ENCODE results near the gene DNMBP.
"Not testable (repeated sequence)": the region's sequence is repeated elsewhere in the genome, so short reads cannot be mapped to it uniquely, and the experiment has no call there.

Gene DNMBP

DNA sequence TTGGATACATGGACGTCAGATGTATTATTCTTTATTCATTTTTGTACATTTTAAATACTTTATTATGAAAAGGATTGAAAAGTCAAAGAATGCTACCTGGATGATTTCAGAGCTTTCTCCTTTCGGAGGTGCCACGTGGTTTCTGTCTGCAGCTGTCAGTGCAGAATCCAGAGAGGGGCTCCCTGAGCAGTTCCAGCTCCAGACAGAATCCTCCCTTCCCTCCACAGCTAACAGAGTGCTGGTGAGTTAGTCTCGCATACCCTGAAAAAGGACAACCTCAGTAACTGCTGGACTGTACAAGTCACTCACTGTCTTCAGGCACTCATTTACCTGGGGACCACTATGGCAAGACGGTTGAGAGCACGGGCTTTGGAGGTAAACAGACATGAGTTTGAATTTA is 10.9 kb downstream of the DNMBP start:
- no peaks in the 10 kb centered on the region for H3K9me3 ChIP-seq (ENCODE audit: control insufficient read depth, insufficient read depth, low read depth, low read length)
- no peak overlapping the region for H3K27ac ChIP-seq (ENCODE audit: low read depth, low read length)
- H3K27me3 ChIP-seq (ENCODE audit: control insufficient read depth, insufficient read depth, low read length): no peaks in the 10 kb centered on the region
- H3K4me3 ChIP-seq (ENCODE audit: low read depth, low read length): no peak overlapping the region
- H3K36me3 ChIP-seq (ENCODE audit: control insufficient read depth, insufficient read depth, low read length): no peaks in the 10 kb centered on the region
- peaks cover 17% of the 10 kb centered on the region for H3K4me1 ChIP-seq (ENCODE audit: control insufficient read depth, insufficient read depth, low read length)
- no peak overlapping the region for H3K9ac ChIP-seq (ENCODE audit: low read length)

DNA sequence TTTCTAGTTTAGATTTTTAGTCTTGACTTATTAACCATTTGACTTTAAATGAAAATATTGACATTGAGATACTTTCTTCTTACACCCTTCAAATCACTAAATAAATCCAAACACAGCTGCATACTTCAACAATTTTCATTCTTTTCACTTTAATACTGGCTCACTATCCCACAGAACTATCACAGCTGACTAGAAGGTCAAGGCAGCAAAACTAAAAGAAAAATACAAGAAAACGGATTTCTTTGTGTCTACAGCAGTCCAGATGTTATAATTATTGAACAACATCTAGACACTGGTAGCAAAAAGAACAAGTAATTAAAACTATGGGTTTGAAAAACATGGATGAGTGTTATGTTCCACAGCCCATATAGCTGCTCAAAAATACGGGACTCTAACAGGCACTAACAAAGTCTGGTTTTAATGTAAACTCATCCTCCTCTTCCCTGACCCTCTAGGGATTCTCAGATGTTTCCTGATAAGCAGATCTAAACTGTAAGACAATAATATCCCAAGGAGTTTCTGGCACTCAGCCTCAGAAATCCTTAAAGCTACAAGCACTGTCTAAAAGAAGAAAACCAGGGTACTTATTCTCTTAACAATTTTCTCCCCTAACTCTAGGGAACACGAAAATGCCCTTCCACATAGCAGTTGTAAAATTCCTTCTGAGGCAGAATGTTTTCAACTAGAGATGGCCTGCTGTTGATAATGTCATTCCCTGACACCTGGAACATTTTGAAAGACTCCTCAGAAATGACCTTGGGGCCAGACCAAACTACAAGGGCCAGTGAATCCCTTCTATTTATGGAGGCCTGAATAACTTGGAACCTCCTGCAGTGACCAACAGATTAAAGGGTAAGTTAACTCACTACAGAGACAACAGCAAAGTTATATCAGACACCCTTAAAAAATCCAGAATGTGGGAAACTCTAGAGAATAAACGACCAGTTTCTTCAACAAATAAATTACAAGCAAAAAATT is 12.8 kb downstream of the DNMBP start:
- Histone ChIP-seq H3K4me3 (ENCODE audit: low read depth, low read length) (no peak overlapping the region), H3K9me3 (ENCODE audit: control insufficient read depth, insufficient read depth, low read depth, low read length) (no peaks in the 10 kb centered on the region), H3K27me3 (ENCODE audit: control insufficient read depth, insufficient read depth, low read length) (no peaks in the 10 kb centered on the region), H3K4me1 (ENCODE audit: control insufficient read depth, insufficient read depth, low read length) (peaks cover 17% of the 10 kb centered on the region), H3K36me3 (ENCODE audit: control insufficient read depth, insufficient read depth, low read length) (no peaks in the 10 kb centered on the region), H3K27ac (ENCODE audit: low read depth, low read length) (no peak overlapping the region; the same call in 1 of the 2 replicates), H3K9ac (ENCODE audit: low read length) (no peak overlapping the region)

DNA sequence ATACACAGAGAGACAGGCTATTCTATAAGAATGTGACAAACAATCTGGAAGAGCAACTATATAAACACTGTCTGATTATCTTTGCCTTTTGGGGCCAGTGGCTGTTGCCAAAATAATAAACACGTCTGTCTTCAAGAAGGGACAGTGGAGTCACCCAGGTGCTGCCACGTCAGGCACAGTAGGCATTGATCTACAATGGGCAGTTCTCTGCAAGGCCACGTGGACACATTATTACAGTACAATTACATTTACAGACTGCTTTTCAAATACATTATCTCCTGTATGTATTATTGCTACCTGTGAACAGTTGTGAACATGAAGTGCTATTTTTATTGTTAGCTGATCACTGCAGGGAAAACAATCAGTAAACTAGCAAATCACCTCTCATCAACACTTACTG is 14.0 kb downstream of the DNMBP start:
- Histone ChIP-seq H3K4me3 (ENCODE audit: low read depth, low read length) (no peak overlapping the region), H3K36me3 (ENCODE audit: control insufficient read depth, insufficient read depth, low read length) (no peaks in the 10 kb centered on the region), H3K27me3 (ENCODE audit: control insufficient read depth, insufficient read depth, low read length) (no peaks in the 10 kb centered on the region), H3K9me3 (ENCODE audit: control insufficient read depth, insufficient read depth, low read depth, low read length) (no peaks in the 10 kb centered on the region), H3K9ac (ENCODE audit: low read length) (no peak overlapping the region), H3K4me1 (ENCODE audit: control insufficient read depth, insufficient read depth, low read length) (peaks cover 17% of the 10 kb centered on the region), H3K27ac (ENCODE audit: low read depth, low read length) (no peak overlapping the region)

DNA sequence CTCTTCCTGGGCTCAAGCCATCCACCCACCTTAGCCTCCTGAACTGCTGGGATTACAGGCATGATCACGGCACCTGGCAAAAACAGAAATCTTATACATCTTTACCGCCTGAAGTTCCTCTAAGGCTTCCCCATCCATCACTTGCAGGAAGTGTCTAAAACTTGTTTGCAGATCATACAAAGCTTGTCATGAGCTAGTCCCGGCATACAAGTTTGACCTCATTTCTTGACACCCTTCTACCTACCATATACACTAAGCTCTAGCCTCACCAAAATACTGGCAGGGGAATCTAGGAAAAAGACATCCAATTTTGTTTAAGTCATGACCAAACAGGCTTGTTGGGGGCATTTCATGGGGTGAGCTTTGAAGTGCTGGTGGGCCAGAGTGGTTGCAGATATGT is 14.5 kb downstream of the DNMBP start:
- Histone ChIP-seq H3K9ac (ENCODE audit: low read length) (no peak overlapping the region), H3K36me3 (ENCODE audit: control insufficient read depth, insufficient read depth, low read length) (no peaks in the 10 kb centered on the region), H3K27me3 (ENCODE audit: control insufficient read depth, insufficient read depth, low read length) (no peaks in the 10 kb centered on the region), H3K9me3 (ENCODE audit: control insufficient read depth, insufficient read depth, low read depth, low read length) (no peaks in the 10 kb centered on the region), H3K27ac (ENCODE audit: low read depth, low read length) (no peak overlapping the region), H3K4me1 (ENCODE audit: control insufficient read depth, insufficient read depth, low read length) (peaks cover 13% of the 10 kb centered on the region), H3K4me3 (ENCODE audit: low read depth, low read length) (no peak overlapping the region)

DNA sequence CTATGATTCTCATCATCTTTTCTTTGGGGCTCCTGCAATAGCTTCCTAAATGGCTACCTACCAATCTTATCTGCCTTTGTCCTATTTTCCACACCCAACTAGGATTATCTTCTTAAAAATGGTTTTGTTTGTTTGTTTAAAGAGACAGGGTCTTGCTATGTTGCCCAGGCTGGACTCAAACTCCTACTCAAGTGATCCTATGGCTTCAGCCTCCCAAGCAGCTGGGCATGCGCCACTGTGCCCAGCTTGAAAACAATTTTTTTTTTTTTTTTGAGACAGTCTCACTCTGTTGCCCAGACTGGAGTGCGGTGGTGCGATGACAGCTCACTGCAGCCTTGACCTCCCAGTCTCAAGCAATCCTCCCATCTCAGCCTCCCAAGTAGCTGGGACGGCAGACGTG is 14.9 kb downstream of the DNMBP start:
- no peak overlapping the region for H3K9ac ChIP-seq (ENCODE audit: low read length)
- H3K27me3 ChIP-seq (ENCODE audit: control insufficient read depth, insufficient read depth, low read length): no peaks in the 10 kb centered on the region
- H3K4me3 ChIP-seq (ENCODE audit: low read depth, low read length): no peak overlapping the region
- no peak overlapping the region for H3K27ac ChIP-seq (ENCODE audit: low read depth, low read length)
- no peaks in the 10 kb centered on the region for H3K9me3 ChIP-seq (ENCODE audit: control insufficient read depth, insufficient read depth, low read depth, low read length)
- H3K4me1 ChIP-seq (ENCODE audit: control insufficient read depth, insufficient read depth, low read length): peaks cover 10% of the 10 kb centered on the region
- no peaks in the 10 kb centered on the region for H3K36me3 ChIP-seq (ENCODE audit: control insufficient read depth, insufficient read depth, low read length)

DNA sequence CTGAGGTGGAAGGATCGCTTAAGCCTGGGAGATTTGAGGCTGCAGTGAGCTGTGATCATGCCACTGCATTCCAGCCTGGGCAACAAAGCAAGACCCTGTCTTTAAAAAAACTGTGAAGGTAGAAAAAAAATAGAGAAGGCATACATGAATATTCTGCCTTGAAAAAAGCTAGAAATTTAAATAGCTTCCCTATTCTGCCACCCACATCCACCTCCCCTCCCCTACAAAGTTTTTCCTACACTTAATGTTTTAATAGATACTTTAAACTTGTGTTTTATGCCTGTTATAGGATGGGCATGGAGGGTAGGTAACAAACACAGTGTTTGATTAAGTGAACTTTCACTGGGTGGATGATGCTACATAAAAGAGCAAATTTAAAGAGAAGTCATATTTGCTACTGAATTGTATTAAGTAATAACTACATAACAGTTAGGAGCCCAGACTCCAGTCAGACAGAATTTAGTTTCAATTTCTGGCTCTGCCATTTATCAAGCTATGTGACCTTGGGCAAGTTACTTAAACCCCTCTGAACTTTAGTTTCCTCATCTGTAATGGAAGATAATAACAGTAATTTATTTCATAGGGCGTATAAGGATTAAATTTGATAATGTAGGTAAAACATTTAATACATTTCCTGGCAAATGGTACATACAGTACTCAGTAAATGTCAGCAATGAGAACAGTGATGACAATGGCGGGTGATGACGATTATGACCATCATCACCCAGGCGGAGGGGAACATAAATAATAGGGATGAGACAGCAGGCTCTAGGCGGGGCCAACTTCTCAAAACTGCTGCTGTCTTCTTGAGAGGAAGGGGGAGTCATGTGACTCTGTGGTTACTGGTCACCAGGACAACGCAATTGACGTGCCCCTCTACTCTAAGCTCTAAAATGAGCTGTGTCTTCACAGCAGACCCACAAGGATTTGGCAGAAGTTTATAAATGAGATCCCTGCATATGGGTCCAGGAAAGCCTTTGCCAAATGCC is 15.8 kb downstream of the DNMBP start:
- H3K27me3 ChIP-seq (ENCODE audit: control insufficient read depth, insufficient read depth, low read length): no peaks in the 10 kb centered on the region
- H3K36me3 ChIP-seq (ENCODE audit: control insufficient read depth, insufficient read depth, low read length): no peaks in the 10 kb centered on the region
- H3K9me3 ChIP-seq (ENCODE audit: control insufficient read depth, insufficient read depth, low read depth, low read length): no peaks in the 10 kb centered on the region
- H3K27ac ChIP-seq (ENCODE audit: low read depth, low read length): no peak overlapping the region
- no peak overlapping the region for H3K9ac ChIP-seq (ENCODE audit: low read length)
- H3K4me1 ChIP-seq (ENCODE audit: control insufficient read depth, insufficient read depth, low read length): peaks cover 10% of the 10 kb centered on the region
- no peak overlapping the region for H3K4me3 ChIP-seq (ENCODE audit: low read depth, low read length)

DNA sequence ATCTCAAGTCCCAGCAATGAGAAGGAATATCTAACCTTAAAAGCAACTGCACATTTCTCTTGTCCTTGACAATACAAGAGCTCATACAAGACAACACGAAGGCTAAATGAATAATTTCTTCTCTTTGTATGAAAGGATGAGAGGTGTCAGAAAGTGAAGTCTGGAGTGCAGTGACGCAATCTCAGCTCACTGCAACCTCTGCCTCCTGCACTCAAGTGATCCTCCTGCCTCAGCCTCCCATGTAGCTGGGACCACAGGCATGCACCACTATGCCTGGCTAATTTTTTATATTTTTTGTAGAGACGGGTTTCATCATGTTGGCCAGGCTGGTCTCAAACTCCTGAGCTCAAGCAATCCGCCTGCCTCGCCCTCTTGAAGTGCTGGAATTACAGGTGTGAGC is 24.1 kb downstream of the DNMBP start:
- not testable (repeated sequence) for H3K27me3 ChIP-seq (ENCODE audit: control insufficient read depth, insufficient read depth, low read length); H3K4me3 ChIP-seq (ENCODE audit: low read depth, low read length); H3K9me3 ChIP-seq (ENCODE audit: control insufficient read depth, insufficient read depth, low read depth, low read length); H3K36me3 ChIP-seq (ENCODE audit: control insufficient read depth, insufficient read depth, low read length); H3K27ac ChIP-seq (ENCODE audit: low read depth, low read length); H3K9ac ChIP-seq (ENCODE audit: low read length)
- peaks cover 12% of the 10 kb centered on the region for H3K4me1 ChIP-seq (ENCODE audit: control insufficient read depth, insufficient read depth, low read length)

DNA sequence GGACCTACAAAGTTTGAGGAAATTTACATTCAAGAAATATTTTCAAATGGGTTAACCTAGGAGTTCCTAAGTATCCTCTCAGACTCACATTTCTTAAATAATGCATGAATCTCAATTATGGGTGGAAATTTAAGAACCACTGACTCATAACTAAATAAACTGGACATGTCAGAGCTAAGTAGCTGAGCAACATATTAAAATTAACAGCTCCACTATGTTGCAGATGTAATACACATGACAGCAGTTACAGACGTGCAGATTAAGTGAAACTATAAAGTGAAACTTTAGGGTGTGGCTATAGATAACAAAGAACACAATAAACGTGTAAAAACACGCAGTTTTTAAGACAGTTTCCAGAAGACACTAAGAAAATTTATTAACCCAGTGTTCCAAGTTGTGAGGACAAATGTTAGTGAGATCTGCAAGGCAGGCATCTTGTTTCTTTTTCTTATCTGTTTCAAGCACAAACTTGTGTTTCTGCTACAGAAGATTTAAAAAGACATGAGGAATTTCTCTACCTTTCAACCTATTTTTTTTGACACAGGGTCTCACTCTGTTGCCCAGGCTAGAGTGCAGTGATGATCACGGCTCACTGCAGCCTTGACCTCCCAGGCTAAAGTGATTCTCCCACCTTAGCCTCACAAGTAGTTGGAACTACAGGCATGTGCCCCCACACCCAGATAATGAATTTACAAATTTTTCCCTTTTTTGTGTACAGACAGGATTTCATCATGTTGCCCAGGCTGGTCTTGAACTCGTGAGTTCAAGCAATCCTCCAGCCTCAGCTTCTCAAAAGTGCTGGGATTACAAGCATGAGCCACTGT is 25.3 kb downstream of the DNMBP start:
- H3K27ac ChIP-seq (ENCODE audit: low read depth, low read length): no peak overlapping the region
- H3K9me3 ChIP-seq (ENCODE audit: control insufficient read depth, insufficient read depth, low read depth, low read length): no peaks in the 10 kb centered on the region
- H3K27me3 ChIP-seq (ENCODE audit: control insufficient read depth, insufficient read depth, low read length): no peaks in the 10 kb centered on the region
- no peaks in the 10 kb centered on the region for H3K36me3 ChIP-seq (ENCODE audit: control insufficient read depth, insufficient read depth, low read length)
- no peak overlapping the region for H3K4me3 ChIP-seq (ENCODE audit: low read depth, low read length)
- H3K4me1 ChIP-seq (ENCODE audit: control insufficient read depth, insufficient read depth, low read length): peaks cover 16% of the 10 kb centered on the region
- no peak overlapping the region for H3K9ac ChIP-seq (ENCODE audit: low read length)

DNA sequence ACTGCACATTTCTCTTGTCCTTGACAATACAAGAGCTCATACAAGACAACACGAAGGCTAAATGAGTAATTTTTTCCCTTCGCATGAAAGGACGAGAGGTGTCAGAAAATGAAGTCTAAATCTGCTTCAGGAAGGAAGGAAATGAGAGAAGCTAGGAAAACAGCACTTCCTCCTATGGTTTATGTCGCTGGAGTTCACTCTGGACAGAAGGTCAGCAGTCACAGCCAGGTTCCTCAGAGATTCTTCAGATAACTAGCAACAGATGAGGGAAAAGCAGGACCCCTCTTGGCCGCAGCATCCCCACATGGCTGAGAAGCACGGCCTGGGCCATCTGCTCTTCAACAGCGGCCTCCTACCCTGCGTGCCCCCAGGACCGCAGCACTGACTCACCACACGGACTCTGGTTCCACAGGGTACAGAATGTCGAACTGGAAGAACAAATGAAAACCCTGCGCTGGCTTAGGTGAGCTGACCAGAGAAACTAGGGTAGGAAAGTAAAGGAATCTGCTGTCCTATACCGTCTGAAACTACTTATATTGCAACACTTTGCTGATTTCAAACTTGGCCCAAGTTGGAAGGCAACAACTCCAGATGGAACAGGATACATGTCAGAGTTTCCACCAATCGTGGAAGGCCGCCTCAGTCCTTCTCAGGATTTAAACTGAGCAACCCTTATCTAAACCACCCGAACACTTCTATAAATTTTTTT is 26.3 kb downstream of the DNMBP start:
- Histone ChIP-seq H3K27ac (ENCODE audit: low read depth, low read length) (no peak overlapping the region), H3K27me3 (ENCODE audit: control insufficient read depth, insufficient read depth, low read length) (no peaks in the 10 kb centered on the region), H3K4me1 (ENCODE audit: control insufficient read depth, insufficient read depth, low read length) (peaks cover 19% of the 10 kb centered on the region), H3K36me3 (ENCODE audit: control insufficient read depth, insufficient read depth, low read length) (no peaks in the 10 kb centered on the region), H3K9ac (ENCODE audit: low read length) (no peak overlapping the region), H3K9me3 (ENCODE audit: control insufficient read depth, insufficient read depth, low read depth, low read length) (no peaks in the 10 kb centered on the region), H3K4me3 (ENCODE audit: low read depth, low read length) (no peak overlapping the region)

DNA sequence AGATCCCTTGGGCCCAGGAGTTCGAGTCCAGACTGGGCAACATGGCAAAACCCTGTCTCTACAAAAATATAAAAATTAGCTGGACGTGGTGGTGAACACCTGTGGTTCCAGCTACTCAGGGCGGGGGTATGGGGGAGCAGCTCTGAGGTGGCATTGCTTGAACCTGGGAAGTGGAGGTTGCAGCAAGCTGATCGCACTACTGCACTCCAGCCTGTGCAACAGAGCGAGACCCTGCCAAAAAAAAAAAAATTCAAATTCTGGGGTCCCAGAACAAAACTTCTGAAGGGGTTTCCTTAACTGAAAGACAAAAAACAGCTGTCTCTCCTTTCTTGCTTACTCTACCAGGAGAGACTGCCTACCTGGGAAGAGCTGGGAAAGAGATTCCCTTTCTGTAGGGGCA is 27.0 kb downstream of the DNMBP start:
- Histone ChIP-seq H3K27me3 (ENCODE audit: control insufficient read depth, insufficient read depth, low read length) (no peaks in the 10 kb centered on the region), H3K27ac (ENCODE audit: low read depth, low read length) (no peak overlapping the region), H3K4me1 (ENCODE audit: control insufficient read depth, insufficient read depth, low read length) (peaks cover 24% of the 10 kb centered on the region), H3K9me3 (ENCODE audit: control insufficient read depth, insufficient read depth, low read depth, low read length) (no peaks in the 10 kb centered on the region), H3K36me3 (ENCODE audit: control insufficient read depth, insufficient read depth, low read length) (no peaks in the 10 kb centered on the region), H3K4me3 (ENCODE audit: low read depth, low read length) (no peak overlapping the region), H3K9ac (ENCODE audit: low read length) (no peak overlapping the region)

Data from HUES6 (cell line).